Mesendoderm (in vitro differentiated cells): ENCODE measurements around the gene TNFSF8.

ENCODE experiments used
- DNase-seq: peaks from one replicate; pipeline ENCODE4 v3.0.0; 2013
- H2AK5ac ChIP-seq: 2 replicates; pipeline ENCODE4 v1.6.1; 2013; ENCODE audit warnings: low read length, inconsistent platforms
- H2BK120ac ChIP-seq: 2 replicates; pipeline ENCODE4 v1.6.1; 2013; ENCODE audit warnings: low read depth, mild to moderate bottlenecking, low read length, moderate library complexity, mixed read lengths
- H2BK15ac ChIP-seq: replicated peaks from 2 replicates; pipeline ENCODE4 v1.6.1; 2013; ENCODE audit warnings: low read depth, mild to moderate bottlenecking, moderate library complexity
- H2BK5ac ChIP-seq: 2 replicates; pipeline ENCODE4 v1.6.1; 2013; ENCODE audit warnings: low read length, inconsistent platforms
- H3K18ac ChIP-seq: 2 replicates; pipeline ENCODE4 v1.6.1; 2013; ENCODE audit warnings: mild to moderate bottlenecking, low read length, mixed read lengths
- H3K23ac ChIP-seq: one replicate; pipeline ENCODE4 v1.6.1; 2013; ENCODE audit warnings: low read length
- H3K27ac ChIP-seq: 2 replicates; pipeline ENCODE4 v1.5.1; 2013; ENCODE audit warnings: low read depth, mild to moderate bottlenecking, inconsistent platforms, low read length, moderate library complexity
- H3K27me3 ChIP-seq: 2 replicates; pipeline ENCODE4 v1.6.1; 2013; ENCODE audit warnings: low read length, control low read depth, mild to moderate bottlenecking, inconsistent platforms; ENCODE audit not compliant: insufficient read depth, poor library complexity
- H3K36me3 ChIP-seq: 2 replicates; pipeline ENCODE4 v1.6.1; 2013; ENCODE audit warnings: low read length, inconsistent platforms; ENCODE audit not compliant: control insufficient read depth, insufficient read depth
- H3K4ac ChIP-seq: one replicate; pipeline ENCODE4 v1.6.1; 2013; ENCODE audit warnings: low read depth, mild to moderate bottlenecking, low read length, moderate library complexity
- H3K4me1 ChIP-seq: 2 replicates; pipeline ENCODE4 v1.6.1; 2013; ENCODE audit warnings: low read depth, low read length, inconsistent platforms; ENCODE audit not compliant: control insufficient read depth
- H3K4me2 ChIP-seq: 2 replicates; pipeline ENCODE4 v1.6.1; 2013; ENCODE audit warnings: low read length
- H3K4me3 ChIP-seq: 2 replicates; pipeline ENCODE4 v1.5.1; 2013; ENCODE audit warnings: mild to moderate bottlenecking, low read length
- H3K56ac ChIP-seq: one replicate; pipeline ENCODE4 v1.6.1; 2013; ENCODE audit warnings: low read length
- H3K79me1 ChIP-seq: 2 replicates; pipeline ENCODE4 v1.6.1; 2013; ENCODE audit warnings: low read length, inconsistent platforms
- H3K79me2 ChIP-seq: 2 replicates; pipeline ENCODE4 v1.6.1; 2013; ENCODE audit warnings: mild to moderate bottlenecking, low read length; ENCODE audit not compliant: control insufficient read depth, insufficient read depth
- H3K9ac ChIP-seq: 2 replicates; pipeline ENCODE4 v1.6.1; 2013; ENCODE audit warnings: low read length, inconsistent platforms
- H4K5ac ChIP-seq: one replicate; pipeline ENCODE4 v1.6.1; 2013; ENCODE audit warnings: low read length
- H4K8ac ChIP-seq: one replicate; pipeline ENCODE4 v1.6.1; 2013; ENCODE audit warnings: low read depth, mild to moderate bottlenecking, control low read depth, low read length, moderate library complexity
- WGBS: extraction: QIAGEN DNeasy Blood & Tissue Kit; methylation state at CpG from one replicate; pipeline ENCODE4 v1.1.7; 2013; ENCODE audit warnings: low lambda C conversion rate, missing lambda C conversion rate; ENCODE audit not compliant: insufficient coverage; ENCODE audit errors: extremely low coverage; 5-methylcytosine and 5-hydroxymethylcytosine counted together

TNFSF8 gene

DNA sequence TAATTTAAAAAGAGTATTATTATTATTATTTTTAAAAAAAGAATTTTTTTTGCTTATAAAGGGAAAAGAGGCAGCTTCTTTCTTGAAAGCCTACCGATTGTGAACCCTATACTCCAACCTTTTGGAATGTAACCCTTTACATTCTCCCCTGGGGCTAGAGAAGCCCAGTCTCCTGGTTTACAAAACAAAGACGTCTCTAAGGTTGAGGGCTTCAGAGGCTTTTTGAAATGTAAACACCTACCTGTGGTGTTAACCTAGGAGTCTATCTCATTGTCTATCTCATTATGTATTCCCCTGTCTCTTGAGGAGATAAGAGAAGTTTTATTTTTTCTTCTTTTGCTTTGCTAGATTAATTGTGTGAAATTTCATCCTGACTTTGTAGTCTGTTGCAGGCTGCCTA, 4.7 kb downstream of the TNFSF8 start:
- H3K4ac ChIP-seq: no peak overlapping the region
- no peak overlapping the region for H3K56ac ChIP-seq
- no peak overlapping the region for H3K18ac ChIP-seq
- WGBS: no CpG with 5 or more reads among the region's 2 CpGs
- no peak overlapping the region for H3K27ac ChIP-seq
- H2AK5ac ChIP-seq: no peak overlapping the region
- no peak overlapping the region for H2BK120ac ChIP-seq
- no peaks in the 10 kb centered on the region for H3K36me3 ChIP-seq
- no peak overlapping the region for H3K4me3 ChIP-seq
- H3K27me3 ChIP-seq: peaks cover 8% of the 10 kb centered on the region
- H4K5ac ChIP-seq: no peak overlapping the region
- H3K79me1 ChIP-seq: no peaks in the 10 kb centered on the region
- H2BK5ac ChIP-seq: no peak overlapping the region
- peak; percentile 97 for DNase-seq
- H3K23ac ChIP-seq: no peak overlapping the region
- no peak overlapping the region for H4K8ac ChIP-seq
- no peak overlapping the region for H2BK15ac ChIP-seq
- H3K79me2 ChIP-seq: no peaks in the 10 kb centered on the region
- H3K9ac ChIP-seq: no peak overlapping the region
- H3K4me2 ChIP-seq: no peak overlapping the region
- peaks cover 3% of the 10 kb centered on the region for H3K4me1 ChIP-seq

DNA sequence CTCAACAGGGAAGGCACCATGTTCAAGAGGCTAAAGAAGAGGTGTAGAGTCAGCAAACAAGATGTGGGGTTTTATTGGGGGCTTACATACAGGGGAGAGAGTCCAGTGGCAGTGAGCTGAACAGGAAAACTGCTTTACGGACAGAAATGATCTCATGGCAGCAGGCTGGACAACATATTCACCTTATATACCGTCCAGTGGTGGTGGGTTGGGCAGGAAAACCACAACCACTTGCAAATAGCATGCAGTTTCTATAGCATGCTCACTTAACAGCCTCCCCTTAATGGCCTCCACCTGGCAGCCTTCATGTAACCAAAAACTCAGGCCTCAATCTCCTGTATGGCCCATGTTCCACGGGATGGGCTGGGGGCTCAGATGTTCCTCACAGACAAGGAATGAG, 5.4 kb downstream of the TNFSF8 start:
- Histone ChIP-seq H3K27ac (no peak overlapping the region), H3K4me3 (no peak overlapping the region), H3K36me3 (no peaks in the 10 kb centered on the region), H4K5ac (no peak overlapping the region), H3K56ac (no peak overlapping the region), H2BK120ac (no peak overlapping the region), H3K79me1 (no peaks in the 10 kb centered on the region), H2AK5ac (no peak overlapping the region), H3K4ac (no peak overlapping the region), H3K27me3 (peaks cover 8% of the 10 kb centered on the region), H3K9ac (no peak overlapping the region), H3K4me1 (peaks cover 3% of the 10 kb centered on the region), H2BK5ac (no peak overlapping the region), H2BK15ac (no peak overlapping the region), H3K4me2 (no peak overlapping the region), H3K18ac (peak overlapping the region; percentile 34), H4K8ac (no peak overlapping the region), H3K23ac (no peak overlapping the region), H3K79me2 (no peaks in the 10 kb centered on the region)
- no CpG with 5 or more reads among the region's 3 CpGs for WGBS
- no peak for DNase-seq

DNA sequence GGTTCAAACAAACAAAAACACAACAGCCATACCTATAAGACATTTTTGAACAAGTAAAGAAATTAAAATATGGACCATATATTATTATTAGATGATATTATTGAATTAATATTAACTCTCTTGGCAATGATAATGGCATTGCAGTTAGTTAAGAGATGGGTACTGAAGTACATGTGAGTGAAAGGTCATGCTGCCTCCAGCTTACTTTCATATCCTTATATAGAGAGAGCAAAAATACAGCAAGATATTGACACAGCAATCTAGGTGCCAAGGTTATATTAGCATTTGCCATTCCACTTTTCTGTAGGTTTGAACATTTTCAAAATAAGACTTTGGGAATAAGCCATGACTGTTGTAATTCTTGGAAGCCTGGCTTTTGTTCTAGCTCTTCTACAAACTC, 6.1 kb downstream of the TNFSF8 start:
- H3K36me3 ChIP-seq: no peaks in the 10 kb centered on the region
- no peaks in the 10 kb centered on the region for H3K79me2 ChIP-seq
- H2BK15ac ChIP-seq: no peak overlapping the region
- no peak overlapping the region for H3K56ac ChIP-seq
- no peak for DNase-seq
- H4K8ac ChIP-seq: no peak overlapping the region
- peak overlapping the region; percentile 34 for H3K18ac ChIP-seq
- no peak overlapping the region for H3K4ac ChIP-seq
- no peak overlapping the region for H4K5ac ChIP-seq
- H2BK5ac ChIP-seq: no peak overlapping the region
- peaks cover 8% of the 10 kb centered on the region for H3K27me3 ChIP-seq
- H3K9ac ChIP-seq: no peak overlapping the region
- no peak overlapping the region for H2BK120ac ChIP-seq
- no peak overlapping the region for H3K23ac ChIP-seq
- H3K4me3 ChIP-seq: no peak overlapping the region
- no peak overlapping the region for H3K4me2 ChIP-seq
- H3K4me1 ChIP-seq: peaks cover 3% of the 10 kb centered on the region
- H2AK5ac ChIP-seq: no peak overlapping the region
- H3K79me1 ChIP-seq: no peaks in the 10 kb centered on the region
- no peak overlapping the region for H3K27ac ChIP-seq

DNA sequence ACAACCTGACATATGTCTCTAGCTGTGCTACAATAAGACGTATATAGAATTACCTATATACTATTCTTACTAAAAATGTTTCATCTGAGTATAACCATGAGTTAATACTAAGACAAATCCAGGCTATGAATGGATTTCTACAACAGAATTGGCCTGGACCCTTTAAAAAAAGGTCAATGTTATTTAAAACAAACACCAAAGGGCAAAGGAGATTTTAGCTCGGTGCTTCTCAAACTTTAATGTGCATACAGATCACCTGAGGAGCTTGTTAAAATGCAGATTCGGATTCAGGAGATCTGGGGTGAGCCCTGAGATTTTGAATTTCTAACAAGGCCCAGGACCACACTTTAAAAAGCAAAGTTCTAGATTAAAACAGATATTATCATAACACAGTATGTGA, 6.5 kb downstream of the TNFSF8 start:
- Histone ChIP-seq H3K79me1 (no peaks in the 10 kb centered on the region), H2BK5ac (no peak overlapping the region), H3K36me3 (no peaks in the 10 kb centered on the region), H3K9ac (no peak overlapping the region), H3K27me3 (peaks cover 6% of the 10 kb centered on the region), H2BK15ac (no peak overlapping the region), H3K79me2 (no peaks in the 10 kb centered on the region), H3K4me3 (no peak overlapping the region), H3K4me1 (peaks cover 3% of the 10 kb centered on the region), H4K5ac (no peak overlapping the region), H3K56ac (no peak overlapping the region), H4K8ac (no peak overlapping the region), H3K4ac (no peak overlapping the region), H3K4me2 (no peak overlapping the region), H3K18ac (no peak overlapping the region), H2BK120ac (no peak overlapping the region), H2AK5ac (no peak overlapping the region), H3K27ac (no peak overlapping the region), H3K23ac (no peak overlapping the region)
- WGBS: no CpG with 5 or more reads among the region's 3 CpGs
- no peak for DNase-seq

DNA sequence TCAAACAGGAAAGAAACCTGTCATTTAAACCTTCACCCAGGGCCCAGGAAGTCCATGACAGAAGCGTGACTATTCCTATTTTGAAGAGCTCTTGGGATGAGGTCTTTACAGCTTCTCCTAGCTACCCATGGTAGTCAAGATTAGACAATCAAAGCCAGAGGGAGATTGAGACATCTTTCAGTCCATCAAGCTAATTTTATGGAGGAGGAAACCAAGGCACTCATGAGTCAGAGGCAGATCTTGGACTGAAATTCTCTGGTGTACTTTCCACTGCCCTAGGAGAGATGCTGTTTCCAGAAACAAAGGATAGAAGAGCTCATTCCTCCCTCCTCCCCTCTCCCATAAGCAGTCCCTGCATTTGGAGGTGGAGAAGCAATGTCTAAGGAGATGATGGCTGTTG, 9.2 kb downstream of the TNFSF8 start:
- H4K5ac ChIP-seq: no peak overlapping the region
- no peak overlapping the region for H2BK5ac ChIP-seq
- H3K9ac ChIP-seq: no peak overlapping the region
- no peak overlapping the region for H2BK120ac ChIP-seq
- no peaks in the 10 kb centered on the region for H3K79me1 ChIP-seq
- H3K27me3 ChIP-seq: peaks cover 8% of the 10 kb centered on the region
- H2AK5ac ChIP-seq: no peak overlapping the region
- no peak overlapping the region for H3K27ac ChIP-seq
- no CpG with 5 or more reads among the region's 1 CpG for WGBS
- H3K4me1 ChIP-seq: peaks cover 3% of the 10 kb centered on the region
- no peak overlapping the region for H3K18ac ChIP-seq
- DNase-seq: no peak
- H3K36me3 ChIP-seq: no peaks in the 10 kb centered on the region
- H4K8ac ChIP-seq: no peak overlapping the region
- no peak overlapping the region for H3K4me2 ChIP-seq
- no peak overlapping the region for H3K4ac ChIP-seq
- no peaks in the 10 kb centered on the region for H3K79me2 ChIP-seq
- H2BK15ac ChIP-seq: no peak overlapping the region
- no peak overlapping the region for H3K4me3 ChIP-seq
- H3K23ac ChIP-seq: no peak overlapping the region
- no peak overlapping the region for H3K56ac ChIP-seq

DNA sequence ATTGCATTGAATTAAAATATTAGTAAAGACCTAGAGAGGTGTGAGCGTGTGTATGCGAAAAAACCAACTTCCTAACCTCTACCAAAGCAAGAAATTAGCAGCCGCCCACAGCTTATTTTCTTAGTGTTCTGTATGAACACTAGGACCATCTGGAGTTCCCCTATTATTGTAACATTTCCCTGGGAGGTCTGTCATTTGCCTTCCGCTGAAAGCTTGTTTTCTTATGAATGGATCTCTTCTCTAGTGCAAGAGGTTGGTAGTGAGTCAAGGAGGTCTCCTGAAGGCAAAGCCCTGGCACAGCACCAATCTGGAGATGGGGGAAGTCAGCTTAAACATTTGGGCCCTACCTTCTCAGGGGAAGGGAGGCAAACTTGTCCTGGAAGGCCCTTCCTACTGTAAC, 10.8 kb downstream of the TNFSF8 start:
- no peak overlapping the region for H2AK5ac ChIP-seq
- H3K4ac ChIP-seq: no peak overlapping the region
- H3K4me1 ChIP-seq: no peaks in the 10 kb centered on the region
- no peak overlapping the region for H3K4me2 ChIP-seq
- no peak overlapping the region for H3K27ac ChIP-seq
- DNase-seq: no peak
- no peaks in the 10 kb centered on the region for H3K79me2 ChIP-seq
- no peak overlapping the region for H4K5ac ChIP-seq
- H3K18ac ChIP-seq: no peak overlapping the region
- no CpG with 5 or more reads among the region's 4 CpGs for WGBS
- H3K9ac ChIP-seq: no peak overlapping the region
- no peak overlapping the region for H2BK120ac ChIP-seq
- no peaks in the 10 kb centered on the region for H3K36me3 ChIP-seq
- no peak overlapping the region for H3K4me3 ChIP-seq
- H3K27me3 ChIP-seq: peaks cover 8% of the 10 kb centered on the region
- no peak overlapping the region for H3K23ac ChIP-seq
- H3K79me1 ChIP-seq: no peaks in the 10 kb centered on the region
- H4K8ac ChIP-seq: no peak overlapping the region
- no peak overlapping the region for H2BK5ac ChIP-seq
- no peak overlapping the region for H3K56ac ChIP-seq
- H2BK15ac ChIP-seq: no peak overlapping the region
